HL-60 (cell line): ENCODE data around the gene CD48.

Experiments
- DNase-seq, 2 experiments: peaks; one replicate each; pipeline ENCODE4 v3.0.0-alpha.2; 2010 to 2020; ENCODE audit warnings: low read depth in 1 of 2, low spot score in 1 of 2
- H3K27ac ChIP-seq: fragments of 250-450 bp; sonication (Bioruptor Pico); replicated peaks from 2 replicates; pipeline ENCODE4 v1.5.1; 2020; ENCODE audit warnings: mild to moderate bottlenecking, moderate library complexity
- H3K27me3 ChIP-seq: fragments of 250-450 bp; sonication (Bioruptor Pico); 2 replicates; pipeline ENCODE4 v1.5.1; 2021; ENCODE audit warnings: mild to moderate bottlenecking, moderate library complexity; ENCODE audit not compliant: insufficient read depth, poor library complexity, severe bottlenecking
- H3K4me3 ChIP-seq: replicated peaks from 2 replicates; pipeline ENCODE4 v1.5.1; 2011; ENCODE audit warnings: mild to moderate bottlenecking, control low read depth, low read length; ENCODE audit not compliant: insufficient read depth
- CTCF ChIP-seq: IDR thresholded peaks from one replicate; pipeline ENCODE4 v1.5.1; 2011; ENCODE audit warnings: low read length, control low read depth, inconsistent platforms; ENCODE audit not compliant: insufficient read depth
- GABPA ChIP-seq: IDR thresholded peaks from 2 replicates; pipeline ENCODE4 v1.6.1; 2012; ENCODE audit warnings: low read depth
- POLR2AphosphoS5 ChIP-seq: IDR thresholded peaks from 2 replicates; pipeline ENCODE4 v1.6.1; 2012; ENCODE audit warnings: low read depth
- REST ChIP-seq: IDR thresholded peaks from 2 replicates; pipeline ENCODE4 v1.6.1; 2012; ENCODE audit warnings: low read depth; ENCODE audit not compliant: insufficient replicate concordance
- SPI1 ChIP-seq: IDR thresholded peaks from 2 replicates; pipeline ENCODE4 v1.6.1; 2012; ENCODE audit warnings: low read depth, mild to moderate bottlenecking, borderline replicate concordance

Gene CD48

GRCh38 chr1:160645386-160646130 lies 66.1 kb downstream of the CD48 start:
- H3K27me3 ChIP-seq, result no peaks in the 10 kb centered on the region
- no peak overlapping the region for H3K27ac ChIP-seq

GRCh38 chr1:160644399-160644798 lies 67.2 kb downstream of the CD48 start:
- TF ChIP-seq GABPA (no peak), SPI1 (no peak), REST (no peak), CTCF (no peak), POLR2AphosphoS5 (no peak)
- Histone ChIP-seq H3K4me3 (no peak overlapping the region), H3K27ac (no peak overlapping the region), H3K27me3 (no peaks in the 10 kb centered on the region)
- no peak for DNase-seq

More at GRCh38 chr1:160645386-160646130, 66.1 kb downstream of the CD48 start:
- no peak for DNase-seq
- TF ChIP-seq POLR2AphosphoS5, result no peak
- TF ChIP-seq CTCF, result no peak
- no peak for TF ChIP-seq SPI1
- no peak for TF ChIP-seq GABPA
- no peak for TF ChIP-seq REST
- no peak overlapping the region for H3K4me3 ChIP-seq

- TF ChIP-seq POLR2AphosphoS5 (no peak), CTCF (no peak), GABPA (no peak), SPI1 (no peak), REST (no peak)
- Histone ChIP-seq H3K4me3 (no peak overlapping the region), H3K27me3 (no peaks in the 10 kb centered on the region), H3K27ac (no peak overlapping the region)
- no peak for DNase-seq
Observed at GRCh38 chr1:160643138-160643537, 68.5 kb downstream of the CD48 start.
